Activated CD8-positive, alpha-beta memory T cell treated with anti-CD3 and anti-CD28 coated beads for 36 hours (primary cell): Measurements from ENCODE around the gene CCDC126. TPM values are rescaled to one million over a fixed set of nuclear protein-coding genes. Genes with fewer than 3 reads are reported as not detected.
"Not testable (repeated sequence)": the region's sequence is repeated elsewhere in the genome, so short reads cannot be mapped to it uniquely, and the experiment has no call there.

Source experiments
- CTCF ChIA-PET: fragments of 350-600 bp; sonication (Branson Sonifier 250); formaldehyde crosslinking; loops from one replicate; lab custom pipeline; 2021; ENCODE audit warnings: antibody characterized with exemption; lab: Charles Lee
- POLR2A ChIA-PET: fragments of 350-600 bp; sonication (Branson Sonifier 250); formaldehyde crosslinking; loops from one replicate; lab custom pipeline; 2021; ENCODE audit warnings: antibody characterized with exemption; lab: Charles Lee
- total RNA-seq, 2 experiments: library from RNA; stranded (reverse); gene quantifications; one replicate each; pipeline ENCODE4 v1.2.3, GENCODE V29; 2021

CCDC126 gene
- total RNA-seq, 2 experiments from 2014 or later, result 5.6 to 5.8 TPM

GRCh38 chr7:23617482-23617881 lies 20.3 kb downstream of the CCDC126 start:
- ChIA-PET CTCF (no interaction called here), POLR2A (no interaction called here)

- POLR2A ChIA-PET, result interaction anchor here (0.6 kb wide), 1 partner anchor 49 kb away, joined by 4 read pairs; no protein-coding TSS in a partner anchor
- CTCF ChIA-PET, result interaction anchor here (0.7 kb wide), 1 partner anchor 79 kb away, joined by 6 read pairs; no protein-coding TSS in a partner anchor
Observed at GRCh38 chr7:23618241-23618640, 21.1 kb downstream of the CCDC126 start.

GRCh38 chr7:23619141-23619540 lies 22.0 kb downstream of the CCDC126 start:
- CTCF ChIA-PET, result no interaction called here

GRCh38 chr7:23622506-23622925 lies 25.3 kb downstream of the CCDC126 start:
- POLR2A ChIA-PET, result no interaction called here
- CTCF ChIA-PET, result interaction anchor here (0.7 kb wide), 1 partner anchor 348 kb away, joined by 4 read pairs; no protein-coding TSS in a partner anchor

More at GRCh38 chr7:23619141-23619540, 22.0 kb downstream of the CCDC126 start:
- POLR2A ChIA-PET, result no interaction called here

GRCh38 chr7:23628370-23628769 lies 31.2 kb downstream of the CCDC126 start:
- ChIA-PET POLR2A (no interaction called here), CTCF (no interaction called here)

- ChIA-PET POLR2A (no interaction called here), CTCF (no interaction called here)
Observed at GRCh38 chr7:23633417-23633816, 36.2 kb downstream of the CCDC126 start.

- ChIA-PET CTCF (no interaction called here), POLR2A (no interaction called here)
Observed at GRCh38 chr7:23645822-23646221, 48.6 kb downstream of the CCDC126 start.

GRCh38 chr7:23653942-23654341 lies 56.8 kb downstream of the CCDC126 start:
- ChIA-PET POLR2A (no interaction called here), CTCF (no interaction called here)

GRCh38 chr7:23654508-23654907 lies 57.3 kb downstream of the CCDC126 start:
- CTCF ChIA-PET, result no interaction called here
- POLR2A ChIA-PET, result no interaction called here

- POLR2A ChIA-PET, result no interaction called here
- CTCF ChIA-PET, result no interaction called here
Observed at GRCh38 chr7:23655433-23655832, 58.3 kb downstream of the CCDC126 start.

- ChIA-PET POLR2A (no interaction called here), CTCF (no interaction called here)
Observed at GRCh38 chr7:23658831-23659427, 61.7 kb downstream of the CCDC126 start.

GRCh38 chr7:23661385-23661784 lies 64.2 kb downstream of the CCDC126 start:
- ChIA-PET POLR2A (no interaction called here), CTCF (no interaction called here)

- ChIA-PET CTCF (no interaction called here), POLR2A (no interaction called here)
Observed at GRCh38 chr7:23662124-23662983, 65.2 kb downstream of the CCDC126 start.

GRCh38 chr7:23662984-23663313 lies 65.8 kb downstream of the CCDC126 start:
- CTCF ChIA-PET, result no interaction called here
- POLR2A ChIA-PET, result no interaction called here

- POLR2A ChIA-PET, result no interaction called here
- CTCF ChIA-PET, result no interaction called here
Observed at GRCh38 chr7:23664122-23664521, 66.9 kb downstream of the CCDC126 start.

GRCh38 chr7:23672033-23672432 lies 74.9 kb downstream of the CCDC126 start:
- ChIA-PET POLR2A (no interaction called here), CTCF (no interaction called here)

GRCh38 chr7:23679898-23680413 lies 82.8 kb downstream of the CCDC126 start, which contains the start of gene FAM221A:
FAM221A (plus strand) TSS chr7:23680199; CDS start chr7:23680219, 20 bp downstream.
- ChIA-PET POLR2A (no interaction called here), CTCF (interaction anchor here (0.5 to 1.0 kb wide), 2 partner anchors 9 to 407 kb away, joined by 3 read pairs; no protein-coding TSS in a partner anchor)

GRCh38 chr7:23680414-23681405 lies 83.5 kb downstream of the CCDC126 start:
- POLR2A ChIA-PET, result no interaction called here
- CTCF ChIA-PET, result interaction anchor here (0.5 to 1.0 kb wide), 2 partner anchors 8 to 407 kb away, joined by 3 read pairs; no protein-coding TSS in a partner anchor

- POLR2A ChIA-PET, CTCF ChIA-PET: not testable (repeated sequence)
Observed at GRCh38 chr7:23684041-23684440, 86.9 kb downstream of the CCDC126 start.
